ENCODE results near the gene CDC25A.
"Not testable (repeated sequence)": the region's sequence is repeated elsewhere in the genome, so short reads cannot be mapped to it uniquely, and the experiment has no call there.

CDC25A gene

GRCh38 chr3:48188266-48189201 lies at the start of gene CDC25A:
CDC25A (minus strand) TSS chr3:48188417; CDS start chr3:48187947, 470 bp downstream.
- DNase-seq = peak; percentile 99

GRCh38 chr3:48236531-48236930 lies 48.3 kb upstream of the CDC25A start:
- peak; percentile 59 for DNase-seq

- no peak for DNase-seq
Measured at GRCh38 chr3:48233542-48233941, 45.3 kb upstream of the CDC25A start.

- peak; percentile 93 for DNase-seq
Measured at GRCh38 chr3:48232734-48233133, 44.5 kb upstream of the CDC25A start.

- DNase-seq = no peak
Measured at GRCh38 chr3:48232232-48232631, 44.0 kb upstream of the CDC25A start.

- DNase-seq = no peak
Measured at GRCh38 chr3:48226939-48227338, 38.7 kb upstream of the CDC25A start.

- no peak for DNase-seq
Measured at GRCh38 chr3:48225587-48225986, 37.4 kb upstream of the CDC25A start.

- peak; percentile 96 for DNase-seq
Measured at GRCh38 chr3:48222616-48223513, 34.6 kb upstream of the CDC25A start, which contains the start of gene CAMP. CAMP (plus strand) TSS chr3:48223495; CDS start chr3:48223512, 17 bp downstream.

GRCh38 chr3:48220746-48221145 lies 32.5 kb upstream of the CDC25A start:
- no peak for DNase-seq

GRCh38 chr3:48219543-48219942 lies 31.3 kb upstream of the CDC25A start:
- DNase-seq = no peak

- DNase-seq = no peak
Measured at GRCh38 chr3:48218537-48218936, 30.3 kb upstream of the CDC25A start.

GRCh38 chr3:48217449-48217848 lies 29.2 kb upstream of the CDC25A start:
- DNase-seq = no peak

GRCh38 chr3:48215876-48216275 lies 27.7 kb upstream of the CDC25A start:
- DNase-seq = no peak

GRCh38 chr3:48215466-48215865 lies 27.2 kb upstream of the CDC25A start:
- no peak for DNase-seq

GRCh38 chr3:48215019-48215418 lies 26.8 kb upstream of the CDC25A start:
- no peak for DNase-seq

GRCh38 chr3:48214225-48214624 lies 26.0 kb upstream of the CDC25A start:
- no peak for DNase-seq

- not testable (repeated sequence) for DNase-seq
Measured at GRCh38 chr3:48211776-48212175, 23.6 kb upstream of the CDC25A start.

GRCh38 chr3:48210534-48210933 lies 22.3 kb upstream of the CDC25A start:
- DNase-seq = not testable (repeated sequence)

GRCh38 chr3:48209445-48209844 lies 21.2 kb upstream of the CDC25A start:
- DNase-seq = no peak

- DNase-seq = no peak
Measured at GRCh38 chr3:48208076-48208475, 19.9 kb upstream of the CDC25A start.

GRCh38 chr3:48202632-48203031 lies 14.4 kb upstream of the CDC25A start:
- no peak for DNase-seq

- no peak for DNase-seq
Measured at GRCh38 chr3:48199117-48199516, 10.9 kb upstream of the CDC25A start.

- DNase-seq = no peak
Measured at GRCh38 chr3:48196611-48197010, 8.4 kb upstream of the CDC25A start.

Measured in OCI-M1 (cell line).